B cell (primary cell): Measurements from ENCODE around the gene FXYD2. TPM values are rescaled to one million over a fixed set of nuclear protein-coding genes. Genes with fewer than 3 reads are reported as not detected.

Experiments
- ATAC-seq: fragments of 200-7000 bp; cut with Tn5 transposase; one replicate; pipeline ENCODE4 v1.10.0; 2021; ENCODE audit warnings: low read depth, mild to moderate bottlenecking, moderate number of reproducible peaks, moderate library complexity
- CTCF ChIA-PET: fragments of 350-600 bp; sonication (Branson Sonifier 250); formaldehyde crosslinking; loops from one replicate; lab custom pipeline; 2021; ENCODE audit warnings: antibody characterized with exemption, inconsistent platforms; lab: Charles Lee
- POLR2A ChIA-PET: fragments of 350-600 bp; sonication (Branson Sonifier 250); formaldehyde crosslinking; loops from one replicate; lab custom pipeline; 2021; ENCODE audit warnings: antibody characterized with exemption; lab: Charles Lee
- DNase-seq: peaks from one replicate; pipeline ENCODE4 v3.0.0; 2013
- H2AFZ ChIP-seq: 2 replicates; pipeline ENCODE4 v1.6.1; 2012; ENCODE audit warnings: mild to moderate bottlenecking, low read depth, low read length; ENCODE audit not compliant: insufficient read depth, poor library complexity, severe bottlenecking
- H3K27ac ChIP-seq, 2 donors: 1 replicate in 1 of 2; 2 replicates in 1 of 2; pipeline ENCODE4 v1.5.1; 2012 to 2013; ENCODE audit warnings: low read length in 2 of 2, mild to moderate bottlenecking in 2 of 2, moderate library complexity in 1 of 2
- H3K27me3 ChIP-seq, 4 experiments: fragments of 200-600 bp in 1 of 4; sonication (generic) in 1 of 4; replicated peaks in 1 of 4; 1 replicate in 2 of 4; 2 replicates in 2 of 4; pipeline versions ENCODE4 v1.6.1 to v1.7.0; 2013 to 2016; ENCODE audit warnings: low read length in 3 of 4, mild to moderate bottlenecking in 2 of 4, mixed read lengths in 1 of 4, moderate library complexity in 1 of 4; ENCODE audit not compliant: insufficient read depth in 4 of 4, control insufficient read depth in 3 of 4; ENCODE audit errors: control extremely low read depth in 1 of 4
- H3K36me3 ChIP-seq, 2 experiments: replicated peaks in 1 of 2; 1 replicate in 1 of 2; 2 replicates in 1 of 2; pipeline versions ENCODE4 v1.6.1 to v1.7.1; 2013; ENCODE audit warnings: low read length in 1 of 2; ENCODE audit not compliant: insufficient read depth in 2 of 2, control insufficient read depth in 1 of 2; ENCODE audit errors: control extremely low read depth in 1 of 2, extremely low read depth in 1 of 2
- H3K4me1 ChIP-seq, 2 donors: fragments of 200-600 bp in 1 of 2; sonication (generic) in 1 of 2; 1 replicate in 1 of 2; 2 replicates in 1 of 2; pipeline versions ENCODE4 v1.5.1 to v1.6.1; 2013 to 2017; ENCODE audit warnings: low read length in 2 of 2; ENCODE audit not compliant: control insufficient read depth in 2 of 2, insufficient read depth in 2 of 2
- H3K4me2 ChIP-seq: replicated peaks from 2 replicates; pipeline ENCODE3; 2012; ENCODE audit warnings: mild to moderate bottlenecking, low read depth, low read length; ENCODE audit not compliant: poor library complexity, severe bottlenecking
- H3K4me3 ChIP-seq, 5 experiments: fragments of 200-600 bp in 1 of 5; sonication (generic) in 1 of 5; 1 replicate in 3 of 5; 2 replicates in 2 of 5; pipeline versions ENCODE4 v1.5.1 to v1.7.0; 2011 to 2016; ENCODE audit warnings: low read length in 4 of 5, mild to moderate bottlenecking in 4 of 5, low read depth in 2 of 5, control low read depth in 1 of 5, moderate library complexity in 1 of 5; ENCODE audit not compliant: insufficient read depth in 1 of 5; ENCODE audit errors: control extremely low read depth in 1 of 5, extremely low read depth in 1 of 5
- H3K79me2 ChIP-seq: fragments of 200-600 bp; sonication (generic); one replicate; pipeline ENCODE4 v1.6.0; 2016; ENCODE audit warnings: low read length; ENCODE audit not compliant: control insufficient read depth, insufficient read depth
- H3K9ac ChIP-seq: fragments of 200-600 bp; sonication (generic); 2 replicates; pipeline ENCODE4 v1.6.1; 2017; ENCODE audit warnings: mild to moderate bottlenecking, low read length, moderate library complexity
- H3K9me3 ChIP-seq, 3 donors: one replicate each; pipeline versions ENCODE4 v1.6.1 to v1.7.1; 2013; ENCODE audit warnings: low read length in 2 of 3; ENCODE audit not compliant: control insufficient read depth in 2 of 3, insufficient read depth in 1 of 3; ENCODE audit errors: control extremely low read depth in 1 of 3
- H4K20me1 ChIP-seq: 2 replicates; pipeline ENCODE4 v1.6.0; 2012; ENCODE audit warnings: mild to moderate bottlenecking, low read length; ENCODE audit not compliant: insufficient read depth, control insufficient read depth, poor library complexity, severe bottlenecking
- H3K27ac Mint-ChIP-seq: one replicate; pipeline ENCODE4 v1.8.0; 2021; ENCODE audit warnings: mixed read lengths
- H3K27me3 Mint-ChIP-seq: one replicate; pipeline ENCODE4 v1.8.0; 2021; ENCODE audit warnings: mixed read lengths
- H3K4me1 Mint-ChIP-seq: one replicate; pipeline ENCODE4 v1.8.0; 2021; ENCODE audit warnings: mixed read lengths
- H3K4me3 Mint-ChIP-seq: one replicate; pipeline ENCODE4 v1.8.0; 2021; ENCODE audit warnings: mixed read lengths
- H3K9me3 Mint-ChIP-seq: one replicate; pipeline ENCODE4 v1.8.0; 2022; ENCODE audit warnings: mixed read lengths; ENCODE audit not compliant: insufficient read depth
- CTCF ChIP-seq: fragments of 200-600 bp; IDR thresholded peaks from one replicate; pipeline ENCODE4 v1.8.0; 2022; ENCODE audit warnings: antibody characterized with exemption, mild to moderate bottlenecking
- EZH2 ChIP-seq: IDR thresholded peaks from 2 replicates; pipeline ENCODE4 v1.6.1; 2012; ENCODE audit warnings: borderline replicate concordance, low read depth, mild to moderate bottlenecking, moderate library complexity, low read length; ENCODE audit not compliant: insufficient read depth, poor library complexity, severe bottlenecking
- WGBS: methylation state at CpG from one replicate; pipeline ENCODE4 v1.1.5; 2013; ENCODE audit warnings: missing lambda C conversion rate; ENCODE audit not compliant: insufficient coverage; 5-methylcytosine and 5-hydroxymethylcytosine counted together
- intact Hi-C: fragments of 100-400 bp; cut with micrococcal nuclease; formaldehyde crosslinking; loops from one replicate; pipeline ENCODE4 v1.10.0; 2022
- polyA plus RNA-seq: library from polyadenylated mRNA; depleted of rRNA; stranded (reverse); fragments of >200 nt; gene quantifications from 2 replicates; pipeline ENCODE4 v1.2.3, GENCODE V29; 2012
- total RNA-seq, 2 donors: library from RNA; stranded (reverse); fragments of 120-200 nt in 1 of 2; gene quantifications; 1 replicate in 1 of 2; 2 replicates in 1 of 2; pipeline versions ENCODE4 v1.2.3 to v1.2.4, GENCODE V29; 2013 to 2022

Gene FXYD2
- total and polyA plus RNA-seq, 2 donors (not counting 1 experiment from before 2014, with no cell fraction given), result 0.61 to 19.5 TPM

- DNase-seq (no peak), ATAC-seq (no peak)
- Histone ChIP-seq H3K9ac (no peak overlapping the region), H4K20me1 (no peaks in the 10 kb centered on the region), H3K79me2 (no peaks in the 10 kb centered on the region), H3K27me3 (peaks cover 0 to 9% (median 0%) of the 10 kb centered on the region in 4 experiments), H3K4me1 (no peaks in the 10 kb centered on the region), H3K4me2 (no peak overlapping the region), H3K9me3 (no peaks in the 10 kb centered on the region), H3K4me3 (no peak overlapping the region), H2AFZ (no peak overlapping the region), H3K36me3 (no peaks in the 10 kb centered on the region), H3K27ac (no peak overlapping the region)
- POLR2A ChIA-PET, result no interaction called here
- Mint-ChIP-seq H3K27ac (no peak overlapping the region), H3K4me1 (peaks cover under 1% of the 10 kb centered on the region), H3K4me3 (no peak overlapping the region), H3K9me3 (no peaks in the 10 kb centered on the region), H3K27me3 (peaks cover 18% of the 10 kb centered on the region)
- intact Hi-C loops, result no loop called here
- CTCF ChIA-PET, result interaction anchor here (0.8 to 5.9 kb wide), 5 partner anchors 18 to 335 kb away, joined by 3 to 40 read pairs (median 8); no protein-coding TSS in a partner anchor
- WGBS, result 81% methylated on average over 6 of the region's 14 CpGs
- no peak for TF ChIP-seq EZH2
- no peak for TF ChIP-seq CTCF
Measured at GRCh38 chr11:117836077-117836960, 11.8 kb upstream of the FXYD2 start.

- peaks cover 8% of the 10 kb centered on the region for H3K4me1 Mint-ChIP-seq
- TF ChIP-seq EZH2, result no peak
- H3K27ac Mint-ChIP-seq, result no peak overlapping the region
- Histone ChIP-seq H3K79me2 (no peaks in the 10 kb centered on the region), H3K4me2 (no peak overlapping the region), H3K4me1 (peaks cover 6 to 7% of the 10 kb centered on the region in 2 donors), H3K27ac (no peak overlapping the region), H3K9ac (no peak overlapping the region), H3K36me3 (no peaks in the 10 kb centered on the region), H3K27me3 (peaks cover 0 to 9% (median 0%) of the 10 kb centered on the region in 4 experiments), H3K4me3 (no peak overlapping the region), H2AFZ (no peak overlapping the region), H3K9me3 (no peaks in the 10 kb centered on the region), H4K20me1 (no peaks in the 10 kb centered on the region)
- peaks cover 18% of the 10 kb centered on the region for H3K27me3 Mint-ChIP-seq
- ATAC-seq, result no peak
- intact Hi-C loops, result no loop called here
- ChIA-PET POLR2A (no interaction called here), CTCF (interaction anchor here (0.8 to 5.9 kb wide), 5 partner anchors 17 to 336 kb away, joined by 3 to 40 read pairs (median 8); no protein-coding TSS in a partner anchor)
- H3K9me3 Mint-ChIP-seq, result no peaks in the 10 kb centered on the region
- no peak for DNase-seq
- WGBS, result 96% methylated on average over 5 of the region's 8 CpGs
- H3K4me3 Mint-ChIP-seq, result no peak overlapping the region
Measured at GRCh38 chr11:117835576-117835975, 11.0 kb upstream of the FXYD2 start.
